EL (cell line): ENCODE measurements around the gene KRTAP4-12.
"Not testable (repeated sequence)": the region's sequence is repeated elsewhere in the genome, so short reads cannot be mapped to it uniquely, and the experiment has no call there.

Experiments used
- DNase-seq: peaks from one replicate; pipeline ENCODE4 v3.0.0-alpha.2; 2016

The KRTAP4-12 gene

GRCh38 chr17:41123991-41124371, at the start of gene KRTAP4-12:
TSS of gene KRTAP4-12 (minus strand) at chr17:41124182. CDS start at chr17:41124122, 60 bp downstream.
- DNase-seq, result not testable (repeated sequence)

- peak; percentile 11 for DNase-seq
Observed at GRCh38 chr17:41171886-41172285, 47.9 kb upstream of the KRTAP4-12 start.

DNA sequence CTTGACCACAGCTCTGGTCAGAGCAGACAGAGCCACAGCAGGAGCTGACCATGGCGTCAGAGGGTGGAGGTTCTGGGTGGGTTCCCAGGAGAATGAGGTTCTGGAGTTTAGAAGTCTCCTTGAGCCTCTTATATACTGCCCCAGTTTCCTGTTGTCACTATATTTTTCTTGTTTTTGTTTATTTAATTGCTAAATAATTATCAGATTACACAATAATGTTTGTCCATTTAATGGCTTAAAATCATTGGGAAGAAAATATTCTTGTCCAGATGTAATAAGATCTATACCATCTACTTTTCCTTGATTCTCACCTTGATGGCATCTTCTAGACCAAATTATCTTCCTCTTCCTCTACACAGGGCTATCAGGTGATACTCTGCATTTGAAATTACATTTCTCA, 44.1 kb upstream of the KRTAP4-12 start, which contains the start of gene KRTAP4-3:
Gene KRTAP4-3 (minus strand): TSS at position 101 of the 400 bp plus-strand sequence. CDS start 49 bp downstream, at position 52.
- DNase-seq, result no peak

DNA sequence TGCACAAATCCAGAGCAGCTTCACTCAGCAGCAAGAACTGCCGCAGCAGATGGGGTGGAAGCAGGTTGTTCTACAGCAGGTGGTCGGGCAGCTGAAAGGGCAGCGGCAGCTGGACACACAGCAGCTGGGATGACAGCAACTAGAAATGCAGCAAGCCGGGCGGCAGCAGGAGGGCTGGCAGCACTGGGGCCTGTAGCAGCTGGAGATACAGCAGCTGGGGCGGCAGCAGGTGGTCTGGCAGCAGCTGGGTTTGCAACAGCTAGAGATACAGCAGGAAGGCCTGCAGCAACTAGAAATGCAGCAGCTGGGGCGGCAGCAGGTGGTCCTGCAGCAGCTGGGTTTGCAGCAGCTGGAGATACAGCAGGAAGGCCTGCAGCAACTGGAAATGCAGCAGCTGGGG, 43.6 kb upstream of the KRTAP4-12 start:
- DNase-seq, result no peak

DNA sequence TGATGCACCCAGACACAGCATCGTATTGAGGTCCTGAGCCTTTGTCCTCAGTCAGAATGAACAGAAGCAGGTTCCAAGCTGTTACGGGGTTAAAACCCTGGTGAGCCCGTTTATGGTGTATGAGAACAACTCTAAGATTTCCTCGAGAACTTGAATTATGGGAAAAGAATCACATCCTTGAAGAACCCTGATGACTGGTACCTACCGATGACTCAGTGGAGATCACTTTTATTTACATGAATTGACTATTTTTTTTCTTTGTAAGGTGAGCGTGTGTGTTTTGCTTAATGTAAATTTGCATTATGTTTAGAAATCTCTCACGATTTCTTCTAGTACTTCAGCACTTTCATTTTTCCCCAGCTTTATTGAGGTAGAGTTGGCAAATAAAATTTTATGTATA, 39.8 kb upstream of the KRTAP4-12 start:
- peak; percentile 13 for DNase-seq

DNA sequence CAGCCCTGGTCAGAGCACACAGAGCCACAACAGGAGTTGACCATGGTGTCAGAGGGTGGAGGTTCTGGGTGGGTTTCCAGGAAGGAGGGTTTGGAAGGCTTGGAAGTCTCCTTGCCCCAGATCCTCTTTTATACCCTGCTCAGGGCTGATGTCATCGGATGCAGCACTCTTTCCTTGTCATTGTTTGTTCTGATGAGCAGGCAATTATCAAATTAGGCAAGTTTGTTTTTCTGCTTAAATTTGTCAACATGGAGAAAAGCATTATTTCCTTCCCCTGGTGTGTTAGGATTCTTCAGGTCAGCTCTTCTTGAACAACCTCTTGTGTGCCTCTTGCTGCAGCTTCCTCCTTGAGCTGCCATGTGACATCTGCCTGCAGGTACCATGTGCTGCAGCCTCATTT, 36.7 kb upstream of the KRTAP4-12 start, which contains the start of gene KRTAP4-4:
Gene KRTAP4-4 (minus strand): TSS at position 101 of the 400 bp plus-strand sequence. CDS start 57 bp downstream, at position 44.
- DNase-seq, result no peak

DNA sequence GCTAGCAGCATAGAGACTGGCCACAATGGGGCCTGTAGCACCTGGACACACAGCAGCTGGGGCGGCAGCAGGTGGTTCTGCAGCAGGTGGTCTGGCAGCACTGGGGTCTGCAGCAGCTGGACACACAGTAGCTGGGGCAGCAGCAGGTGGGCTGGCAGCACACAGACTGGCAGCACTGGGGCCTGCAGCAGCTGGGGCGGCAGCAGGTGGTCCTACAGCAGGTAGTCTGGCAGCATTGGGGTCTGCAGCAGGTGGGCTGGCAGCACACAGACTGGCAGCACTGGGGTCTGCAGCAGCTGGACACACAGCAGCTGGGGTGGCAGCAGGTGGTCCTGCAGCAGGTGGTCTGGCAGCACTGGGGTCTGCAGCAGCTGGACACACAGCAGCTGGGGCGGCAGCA, 36.2 kb upstream of the KRTAP4-12 start:
- not testable (repeated sequence) for DNase-seq

DNA sequence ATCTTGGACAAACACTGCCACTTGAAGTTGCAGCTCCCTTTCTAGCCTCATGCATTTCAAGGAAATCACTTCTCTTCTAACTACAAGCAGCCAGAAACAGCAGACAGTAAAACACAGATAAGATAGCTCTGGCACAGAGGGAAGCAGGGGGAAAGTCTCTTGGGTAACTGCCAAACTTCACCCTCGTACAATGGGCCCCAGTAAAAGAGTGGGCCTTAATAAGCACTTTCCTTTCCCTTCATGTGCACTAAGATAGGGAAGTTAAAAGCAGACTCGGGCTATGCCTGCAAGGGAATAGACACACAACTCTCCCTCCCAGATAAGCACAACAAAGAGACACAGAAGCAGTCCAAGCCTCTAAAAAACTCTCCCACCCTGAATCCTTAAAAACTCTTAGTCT, 29.9 kb upstream of the KRTAP4-12 start:
- no peak for DNase-seq

DNA sequence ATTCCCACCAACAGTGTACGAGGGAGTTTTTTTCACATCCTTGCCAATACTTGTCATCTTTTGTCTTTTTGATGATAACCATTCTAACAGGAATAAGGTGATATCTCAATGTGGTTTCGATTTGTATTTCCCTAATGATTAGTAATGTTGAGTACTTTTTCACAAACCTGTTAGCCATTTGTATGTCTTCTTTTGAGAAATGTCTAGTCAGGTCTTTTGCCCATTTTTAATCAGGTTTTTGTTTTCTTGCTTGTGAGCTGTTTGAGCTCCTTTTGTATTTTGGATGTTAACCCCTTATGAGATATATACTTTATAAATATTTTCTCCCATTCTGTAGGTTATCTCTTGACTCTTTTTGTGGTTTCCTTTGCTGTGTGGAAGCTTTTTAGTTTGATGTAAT, 27.5 kb upstream of the KRTAP4-12 start:
- DNase-seq, result no peak

- DNase-seq, result no peak
Observed at GRCh38 chr17:41150026-41150425, 26.0 kb upstream of the KRTAP4-12 start.

DNA sequence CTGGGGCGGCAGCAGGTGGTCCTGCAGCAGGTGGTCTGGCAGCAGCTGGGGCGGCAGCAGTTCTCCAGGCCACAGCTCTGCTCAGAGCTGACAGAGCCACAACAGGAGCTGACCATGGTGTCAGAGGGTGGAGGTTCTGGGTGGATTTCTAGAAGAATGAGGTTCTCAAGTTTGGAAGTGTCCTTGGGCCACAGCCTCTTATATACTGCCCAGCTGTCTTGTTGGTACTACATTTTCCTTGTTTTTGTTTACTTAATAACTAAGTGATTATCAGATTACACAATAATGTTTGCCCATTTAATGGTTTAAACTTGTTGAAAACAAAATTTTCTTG, 25.6 kb upstream of the KRTAP4-12 start, which contains the start of gene KRTAP4-5:
Gene KRTAP4-5 (minus strand): TSS at position 174 of the 334 bp plus-strand sequence. CDS start 58 bp downstream, at position 116.
- DNase-seq, result no peak

DNA sequence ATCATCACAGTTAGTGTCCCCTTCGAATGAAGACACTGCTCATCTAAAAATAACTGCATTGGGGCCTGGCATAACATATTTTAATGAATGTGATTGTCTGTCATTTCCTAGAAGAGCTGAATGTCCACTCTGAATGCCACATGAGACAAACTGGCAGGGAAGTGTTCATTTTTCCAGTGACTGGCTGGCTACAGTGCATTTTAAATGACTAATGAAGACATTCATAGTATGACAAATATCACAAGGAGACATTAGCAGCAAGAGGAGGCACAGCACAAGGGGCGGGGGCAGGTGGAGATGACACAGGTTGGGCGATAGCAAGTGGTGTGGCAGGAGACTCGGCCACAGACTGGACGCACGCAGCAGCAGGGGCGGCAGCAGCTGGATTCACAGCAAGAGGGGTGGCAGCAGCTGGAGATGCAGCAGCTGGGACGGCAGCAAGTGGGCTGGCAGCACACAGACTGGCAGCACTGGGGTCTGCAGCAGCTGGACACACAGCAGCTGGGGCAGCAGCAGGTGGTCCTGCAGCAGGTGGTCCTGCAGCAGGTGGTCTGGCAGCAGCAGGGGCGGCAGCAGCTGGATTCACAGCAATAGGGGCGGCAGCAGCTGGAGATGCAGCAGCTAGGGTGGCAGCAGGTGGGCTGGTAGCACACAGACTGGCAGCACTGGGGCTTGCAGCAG, 25.1 kb upstream of the KRTAP4-12 start:
- not testable (repeated sequence) for DNase-seq

DNA sequence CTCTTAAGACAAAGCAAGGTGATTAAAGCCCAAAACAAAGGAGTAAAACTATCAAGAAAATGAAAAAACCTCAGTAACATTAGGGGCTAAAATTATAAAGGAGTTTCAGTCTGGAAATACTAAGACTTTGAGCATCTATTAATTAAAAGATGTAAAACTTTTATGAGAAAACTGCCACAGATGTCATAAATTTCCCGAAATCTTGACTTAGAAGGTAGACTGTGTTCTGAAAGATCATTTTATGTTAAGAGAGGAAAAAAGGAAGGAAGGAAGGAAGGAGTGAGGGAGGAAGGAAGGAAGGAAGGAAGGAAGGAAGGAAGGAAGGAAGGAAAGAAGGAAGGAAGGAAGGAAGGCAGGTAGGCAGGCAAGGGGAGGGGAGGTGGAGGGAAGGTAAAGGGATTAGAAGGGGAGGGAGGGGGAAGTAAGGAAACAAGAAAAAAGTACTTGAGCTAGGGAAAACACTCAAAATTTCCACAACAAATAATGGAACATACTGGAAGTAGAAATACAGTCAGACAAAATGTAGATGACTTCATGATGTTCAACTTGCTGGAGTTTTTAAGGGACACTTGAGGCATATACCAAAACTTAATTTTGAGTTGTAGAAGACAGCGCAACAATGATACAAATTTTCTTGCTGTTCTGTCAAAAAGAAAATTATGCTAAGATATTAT, 23.7 kb upstream of the KRTAP4-12 start:
- DNase-seq, result no peak

DNA sequence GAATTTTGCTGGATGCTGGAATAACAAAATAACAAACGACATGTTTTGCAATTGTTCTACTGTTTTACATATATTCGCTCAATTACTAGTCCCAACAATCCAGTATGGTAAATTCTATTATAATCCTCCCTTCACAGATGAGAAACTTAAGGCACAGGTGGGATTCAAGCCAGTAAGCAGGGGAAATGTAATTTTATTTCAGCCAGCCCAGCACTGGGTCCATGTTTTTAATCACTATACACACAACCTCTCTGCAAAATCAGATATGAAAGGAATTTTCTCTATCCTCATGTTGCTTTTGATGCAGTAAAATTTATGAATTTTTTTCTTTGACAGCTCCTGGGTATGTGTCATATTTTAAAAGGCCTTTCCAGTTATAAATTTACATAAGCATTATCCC, 21.3 kb upstream of the KRTAP4-12 start:
- no peak for DNase-seq

GRCh38 chr17:41144846-41145245, 20.9 kb upstream of the KRTAP4-12 start:
- no peak for DNase-seq

GRCh38 chr17:41141361-41141760, 17.4 kb upstream of the KRTAP4-12 start:
- no peak for DNase-seq

DNA sequence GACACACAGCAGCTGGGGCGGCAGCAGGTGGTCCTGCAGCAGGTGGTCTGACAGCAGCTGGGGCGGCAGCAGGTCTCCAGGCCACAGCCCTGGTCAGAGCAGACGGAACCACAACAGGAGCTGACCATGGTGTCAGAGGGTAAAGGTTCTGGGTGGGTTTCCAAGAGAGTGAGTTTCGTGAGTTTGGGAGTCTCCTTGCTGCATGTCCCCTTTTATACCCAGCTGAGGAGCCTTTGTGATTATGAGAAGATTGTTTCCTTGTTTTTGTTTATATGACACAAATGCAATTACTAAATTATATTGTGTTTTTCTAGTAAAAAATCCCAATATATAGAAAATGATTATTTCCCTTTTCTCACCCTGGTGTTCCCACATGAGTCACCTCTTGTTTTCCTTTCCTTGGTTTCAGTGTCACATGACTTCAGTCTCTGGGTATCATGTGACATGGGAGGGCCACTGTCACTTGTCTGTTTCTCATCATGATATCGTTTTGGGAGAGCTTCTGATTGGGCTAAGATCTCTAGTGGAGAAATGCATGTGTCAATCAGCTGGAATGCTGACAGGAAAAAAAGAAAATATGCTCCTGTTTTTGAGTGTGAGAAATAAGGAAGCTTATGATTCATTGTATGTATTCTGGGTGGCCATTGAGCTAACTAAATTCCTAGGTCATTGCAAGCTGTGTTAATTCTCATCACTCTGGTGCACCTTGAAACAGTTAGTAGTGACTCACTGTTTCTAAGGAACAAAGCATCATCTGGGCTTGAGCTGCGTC, 16.6 kb upstream of the KRTAP4-12 start, which contains the start of gene KRTAP4-6:
Gene KRTAP4-6 (minus strand): TSS at position 185 of the 772 bp plus-strand sequence. CDS start 57 bp downstream, at position 128.
- peak; percentile 86 for DNase-seq

DNA sequence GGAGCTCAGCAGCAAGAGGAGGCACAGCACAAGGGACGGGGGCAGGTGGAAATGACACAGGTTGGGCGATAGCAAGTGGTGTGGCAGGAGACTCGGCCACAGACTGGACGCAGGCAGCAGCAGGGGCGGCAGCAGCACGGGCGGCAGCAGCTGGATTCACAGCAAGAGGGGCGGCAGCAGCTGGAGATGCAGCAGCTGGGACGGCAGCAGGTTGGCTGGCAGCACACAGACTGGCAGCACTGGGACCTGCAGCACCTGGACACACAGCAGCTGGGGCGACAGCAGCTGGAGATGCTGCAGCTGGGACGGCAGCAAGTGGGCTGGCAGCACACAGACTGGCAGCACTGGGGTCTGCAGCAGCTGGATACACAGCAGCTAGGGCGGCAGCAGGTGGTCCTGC, 15.9 kb upstream of the KRTAP4-12 start:
- DNase-seq, result not testable (repeated sequence)

GRCh38 chr17:41133880-41134735, 10.1 kb upstream of the KRTAP4-12 start:
- DNase-seq, result no peak

DNA sequence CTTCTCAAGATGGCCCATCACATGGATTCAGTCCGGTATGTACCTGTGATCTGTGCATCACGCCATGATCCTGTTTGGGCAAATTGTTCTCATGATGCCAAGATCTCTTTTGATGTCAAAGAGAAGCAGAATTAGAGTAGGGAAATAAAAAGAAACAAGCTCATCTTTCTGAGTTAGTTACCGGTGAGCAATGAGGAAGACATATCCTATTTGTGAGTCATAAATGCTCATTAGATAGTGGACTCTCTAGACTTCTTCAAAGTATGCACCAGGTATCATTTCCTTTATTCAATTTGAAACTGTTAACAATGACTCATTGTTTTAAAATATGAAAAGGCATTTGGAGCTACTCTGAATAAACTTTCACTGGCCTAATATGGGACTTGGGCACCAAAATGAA, 8.0 kb upstream of the KRTAP4-12 start:
- DNase-seq, result peak; percentile 73

DNA sequence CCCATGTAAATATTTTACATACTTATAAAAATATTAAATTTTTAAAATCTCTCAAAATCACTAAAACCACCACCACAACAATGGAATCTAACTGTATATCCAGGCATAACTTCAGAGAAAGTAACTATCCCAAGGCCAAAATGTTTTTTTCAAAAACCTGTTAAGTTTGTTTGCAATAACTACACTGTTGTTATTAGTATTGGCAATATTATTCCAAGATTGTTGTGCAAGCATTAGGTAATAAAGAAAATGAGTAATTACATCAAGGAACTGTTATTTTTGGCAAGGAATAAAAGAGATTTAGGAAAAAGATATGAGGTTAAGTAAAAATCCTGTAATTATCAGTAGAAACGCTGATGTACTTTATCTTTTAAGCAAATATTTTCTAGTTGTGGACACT, 3.4 kb upstream of the KRTAP4-12 start:
- no peak for DNase-seq

- DNase-seq, result no peak
Observed at GRCh38 chr17:41126412-41126811, 2.4 kb upstream of the KRTAP4-12 start.
